Measurements from ENCODE around the gene PLCB1.

DNA sequence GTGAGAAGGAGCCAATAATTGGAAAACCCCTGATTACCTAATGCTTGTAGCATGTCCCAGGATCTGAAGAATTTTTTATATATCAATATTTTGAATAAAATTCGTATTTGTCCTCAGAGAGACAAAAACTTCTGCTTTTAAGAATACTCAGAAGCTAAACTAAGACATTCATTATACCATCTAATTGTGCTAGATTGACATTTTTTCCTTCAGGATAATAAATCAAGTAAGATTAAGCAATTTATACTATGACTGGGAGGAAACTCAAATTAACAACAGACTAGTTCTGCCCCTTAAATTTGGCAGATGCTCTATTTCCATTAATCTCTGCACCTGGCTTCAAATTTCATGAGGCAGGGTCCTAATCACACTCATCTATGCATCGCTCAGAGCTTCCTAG, 291.4 kb downstream of the PLCB1 start:
- TF ChIP-seq, protein P1, sequence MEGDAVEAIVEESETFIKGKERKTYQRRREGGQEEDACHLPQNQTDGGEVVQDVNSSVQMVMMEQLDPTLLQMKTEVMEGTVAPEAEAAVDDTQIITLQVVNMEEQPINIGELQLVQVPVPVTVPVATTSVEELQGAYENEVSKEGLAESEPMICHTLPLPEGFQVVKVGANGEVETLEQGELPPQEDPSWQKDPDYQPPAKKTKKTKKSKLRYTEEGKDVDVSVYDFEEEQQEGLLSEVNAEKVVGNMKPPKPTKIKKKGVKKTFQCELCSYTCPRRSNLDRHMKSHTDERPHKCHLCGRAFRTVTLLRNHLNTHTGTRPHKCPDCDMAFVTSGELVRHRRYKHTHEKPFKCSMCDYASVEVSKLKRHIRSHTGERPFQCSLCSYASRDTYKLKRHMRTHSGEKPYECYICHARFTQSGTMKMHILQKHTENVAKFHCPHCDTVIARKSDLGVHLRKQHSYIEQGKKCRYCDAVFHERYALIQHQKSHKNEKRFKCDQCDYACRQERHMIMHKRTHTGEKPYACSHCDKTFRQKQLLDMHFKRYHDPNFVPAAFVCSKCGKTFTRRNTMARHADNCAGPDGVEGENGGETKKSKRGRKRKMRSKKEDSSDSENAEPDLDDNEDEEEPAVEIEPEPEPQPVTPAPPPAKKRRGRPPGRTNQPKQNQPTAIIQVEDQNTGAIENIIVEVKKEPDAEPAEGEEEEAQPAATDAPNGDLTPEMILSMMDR (optimal IDR thresholded peaks at IDR 0.05 in 1 of 3, IDR thresholded peaks at IDR 0.05 in 1 of 3, conservative IDR thresholded peaks at IDR 0.05 in 1 of 3; ENCODE audit: extremely low read depth in 1 of 3, insufficient read depth in 2 of 3, low read length in 3 of 3) = no peak
- no peak for TF ChIP-seq EZH2 (IDR thresholded peaks at IDR 0.05; ENCODE audit: low read length)

Data from keratinocyte (primary cell).